ENCODE results near the gene RNF13. TPM values are rescaled to one million over a fixed set of nuclear protein-coding genes. Genes with fewer than 3 reads are reported as not detected.
A peak's percentile ranks its signal among the peaks of the same experiment; 100 is the strongest.

Gene RNF13
- total RNA-seq, 1 donor from 2014 or later, result 49.9 TPM

DNA sequence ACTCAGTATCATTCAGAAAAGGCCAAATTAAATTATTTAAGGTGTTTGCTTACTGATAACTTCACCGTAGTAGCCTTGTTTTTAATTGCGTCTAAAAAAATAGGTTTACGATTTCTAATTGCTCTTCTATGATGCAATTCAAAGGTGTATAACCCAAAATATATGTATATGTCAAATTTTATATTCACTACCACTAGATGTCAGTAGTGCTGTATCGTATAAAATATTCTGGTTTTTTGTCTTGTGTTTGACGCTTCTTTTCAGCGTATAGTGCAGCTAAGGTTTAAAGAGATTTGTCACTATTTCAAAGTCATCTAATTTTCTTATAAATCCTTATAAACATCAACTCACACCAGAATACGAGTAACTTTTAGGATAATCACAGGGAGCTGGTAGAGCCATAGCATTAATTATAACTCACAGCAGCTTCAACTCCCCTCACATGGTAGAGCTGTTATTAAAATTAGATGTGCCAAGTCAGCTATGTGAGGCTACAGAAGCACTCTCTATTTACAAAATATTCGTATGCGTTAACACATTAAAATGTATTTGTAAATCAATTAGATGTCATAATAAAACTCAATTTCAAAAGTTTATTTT, 154.2 kb downstream of the RNF13 start:
- H3K27me3 Mint-ChIP-seq (ENCODE audit: low read depth, unreplicated experiment), result no peaks in the 10 kb centered on the region
- Histone ChIP-seq H3K4me3 (ENCODE audit: insufficient read depth, low read depth, low read length) (peak overlapping the region; percentile 97), H3K36me3 (ENCODE audit: insufficient read depth, low read length) (peaks cover 23% of the 10 kb centered on the region), H3K27ac (ENCODE audit: low read depth, low read length) (peak overlapping the region; percentile 94), H3K4me2 (ENCODE audit: low read length) (peak overlapping the region; percentile 93), H3K9ac (ENCODE audit: low read length) (peak overlapping the region; percentile 96), H3K79me2 (ENCODE audit: insufficient read depth, low read length) (peaks cover 96% of the 10 kb centered on the region), H3K27me3 (ENCODE audit: insufficient read depth, low read length) (no peaks in the 10 kb centered on the region), H3K4me1 (ENCODE audit: insufficient read depth, low read length) (peaks cover 19% of the 10 kb centered on the region), H3K9me3 (ENCODE audit: insufficient read depth, low read depth, low read length) (no peaks in the 10 kb centered on the region), H4K20me1 (ENCODE audit: insufficient read depth, low read length) (peaks cover 42% of the 10 kb centered on the region), H2AFZ (ENCODE audit: low read depth, low read length) (no peak overlapping the region)
- peak overlapping the region; percentile 93 for H3K4me3 Mint-ChIP-seq (ENCODE audit: unreplicated experiment)
- TF ChIP-seq CTCF (IDR thresholded peaks at IDR 0.05; ENCODE audit: insufficient read depth, low read depth, low read length) (peak; percentile 50), EZH2 (IDR thresholded peaks at IDR 0.05; ENCODE audit: insufficient read depth, low read length) (no peak)
- peaks cover 39% of the 10 kb centered on the region for H3K4me1 Mint-ChIP-seq (ENCODE audit: low read depth, unreplicated experiment)
- H3K9me3 Mint-ChIP-seq (ENCODE audit: unreplicated experiment), result no peaks in the 10 kb centered on the region
- peak; percentile 79 for FAIRE-seq
- no peak for DNase-seq (ENCODE audit: low read depth)
- H3K27ac Mint-ChIP-seq (ENCODE audit: unreplicated experiment), result no peak overlapping the region
- no peaks in the 10 kb centered on the region for H3K36me3 Mint-ChIP-seq (ENCODE audit: low read depth, unreplicated experiment)

DNA sequence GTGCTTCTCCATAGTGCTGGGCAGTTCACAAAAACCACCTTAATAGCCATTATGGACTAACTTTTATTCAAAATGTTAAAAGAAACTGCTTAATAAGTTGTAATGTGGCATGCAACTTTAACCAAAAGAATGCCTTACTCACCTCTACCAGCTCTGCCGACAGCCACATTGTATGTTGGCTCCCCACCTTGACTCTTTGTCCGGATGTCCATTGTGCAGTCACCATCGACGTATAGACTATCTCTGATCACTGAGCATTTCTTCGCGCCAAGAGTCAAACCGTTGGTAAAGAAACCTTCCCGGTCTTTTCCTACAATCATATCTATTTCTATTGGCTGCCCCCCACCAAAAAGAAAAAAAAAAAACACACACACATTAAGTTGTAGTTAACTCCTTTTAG, 155.2 kb downstream of the RNF13 start:
- H3K9me3 ChIP-seq (ENCODE audit: insufficient read depth, low read depth, low read length), result no peaks in the 10 kb centered on the region
- peaks cover 39% of the 10 kb centered on the region for H3K4me1 Mint-ChIP-seq (ENCODE audit: low read depth, unreplicated experiment)
- H3K79me2 ChIP-seq (ENCODE audit: insufficient read depth, low read length), result peaks cover 91% of the 10 kb centered on the region
- H3K27ac Mint-ChIP-seq (ENCODE audit: unreplicated experiment), result peak overlapping the region; percentile 75
- no peaks in the 10 kb centered on the region for H3K27me3 Mint-ChIP-seq (ENCODE audit: low read depth, unreplicated experiment)
- peak overlapping the region; percentile 97 for H3K4me3 ChIP-seq (ENCODE audit: insufficient read depth, low read depth, low read length)
- H2AFZ ChIP-seq (ENCODE audit: low read depth, low read length), result no peak overlapping the region
- H3K36me3 ChIP-seq (ENCODE audit: insufficient read depth, low read length), result peaks cover 21% of the 10 kb centered on the region
- H4K20me1 ChIP-seq (ENCODE audit: insufficient read depth, low read length), result peaks cover 41% of the 10 kb centered on the region
- peak overlapping the region; percentile 93 for H3K4me2 ChIP-seq (ENCODE audit: low read length)
- peaks cover 25% of the 10 kb centered on the region for H3K4me1 ChIP-seq (ENCODE audit: insufficient read depth, low read length)
- peak overlapping the region; percentile 93 for H3K4me3 Mint-ChIP-seq (ENCODE audit: unreplicated experiment)
- no peaks in the 10 kb centered on the region for H3K9me3 Mint-ChIP-seq (ENCODE audit: unreplicated experiment)
- no peaks in the 10 kb centered on the region for H3K27me3 ChIP-seq (ENCODE audit: insufficient read depth, low read length)
- peak; percentile 64 for FAIRE-seq
- peak; percentile 62 for DNase-seq (ENCODE audit: low read depth)
- no peaks in the 10 kb centered on the region for H3K36me3 Mint-ChIP-seq (ENCODE audit: low read depth, unreplicated experiment)
- H3K9ac ChIP-seq (ENCODE audit: low read length), result peak overlapping the region; percentile 96
- H3K27ac ChIP-seq (ENCODE audit: low read depth, low read length), result peak overlapping the region; percentile 94
- TF ChIP-seq CTCF (IDR thresholded peaks at IDR 0.05; ENCODE audit: insufficient read depth, low read depth, low read length) (no peak), EZH2 (IDR thresholded peaks at IDR 0.05; ENCODE audit: insufficient read depth, low read length) (no peak)
